GM23338 (cell line): ENCODE results near the gene TAF12.
"Not testable (repeated sequence)": the region's sequence is repeated elsewhere in the genome, so short reads cannot be mapped to it uniquely, and the experiment has no call there.

Source experiments
- EZH2 ChIP-seq: fragments of 200-600 bp; sonication (generic); IDR thresholded peaks from one replicate; pipeline ENCODE4 v1.8.0; 2017; ENCODE audit warnings: antibody characterized with exemption, mild to moderate bottlenecking, low read depth; ENCODE audit not compliant: unreplicated experiment
- JUNB ChIP-seq: IDR thresholded peaks from one replicate; pipeline ENCODE4 v1.6.1; 2016; ENCODE audit warnings: antibody characterized with exemption; ENCODE audit not compliant: unreplicated experiment
- POLR2AphosphoS5 ChIP-seq: IDR thresholded peaks from 2 replicates; pipeline ENCODE4 v1.6.1; 2016; ENCODE audit warnings: antibody characterized with exemption, low read depth
- TF ChIP-seq, protein P1 (sequence below): IDR thresholded peaks from one replicate; pipeline ENCODE4 v1.6.1; 2018; ENCODE audit warnings: antibody characterized with exemption; ENCODE audit not compliant: unreplicated experiment
- TF ChIP-seq, protein P2 (sequence below), 2 experiments: fragments of 200-600 bp in 1 of 2; sonication (generic) in 1 of 2; conservative IDR thresholded peaks; 2 replicates each; pipeline versions ENCODE4 v1.5.1 to v1.6.1; 2016 to 2017; ENCODE audit warnings: antibody characterized with exemption in 2 of 2, low read depth in 2 of 2, mild to moderate bottlenecking in 2 of 2, moderate library complexity in 1 of 2

DNA sequence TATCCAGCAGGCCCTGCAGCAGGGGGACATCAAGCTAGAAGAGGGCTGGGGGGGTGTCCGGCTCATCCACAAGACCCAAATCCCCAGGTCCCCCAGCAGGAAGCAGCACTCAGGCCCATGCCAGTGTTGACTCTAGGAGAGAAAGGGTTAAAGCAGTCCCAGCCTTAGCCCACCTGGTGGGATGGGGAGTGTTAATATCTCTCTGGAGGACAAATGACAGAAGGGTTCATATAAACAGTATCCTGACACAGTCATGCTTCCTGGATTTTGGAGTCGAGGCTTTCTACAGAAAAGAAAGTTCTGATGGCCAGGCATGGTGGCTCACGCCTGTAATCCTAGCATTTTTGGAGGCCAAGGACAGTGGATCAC lies 48.9 kb downstream of the TAF12 start:
- not testable (repeated sequence) for TF ChIP-seq EZH2, POLR2AphosphoS5, JUNB
- TF ChIP-seq, protein P1, sequence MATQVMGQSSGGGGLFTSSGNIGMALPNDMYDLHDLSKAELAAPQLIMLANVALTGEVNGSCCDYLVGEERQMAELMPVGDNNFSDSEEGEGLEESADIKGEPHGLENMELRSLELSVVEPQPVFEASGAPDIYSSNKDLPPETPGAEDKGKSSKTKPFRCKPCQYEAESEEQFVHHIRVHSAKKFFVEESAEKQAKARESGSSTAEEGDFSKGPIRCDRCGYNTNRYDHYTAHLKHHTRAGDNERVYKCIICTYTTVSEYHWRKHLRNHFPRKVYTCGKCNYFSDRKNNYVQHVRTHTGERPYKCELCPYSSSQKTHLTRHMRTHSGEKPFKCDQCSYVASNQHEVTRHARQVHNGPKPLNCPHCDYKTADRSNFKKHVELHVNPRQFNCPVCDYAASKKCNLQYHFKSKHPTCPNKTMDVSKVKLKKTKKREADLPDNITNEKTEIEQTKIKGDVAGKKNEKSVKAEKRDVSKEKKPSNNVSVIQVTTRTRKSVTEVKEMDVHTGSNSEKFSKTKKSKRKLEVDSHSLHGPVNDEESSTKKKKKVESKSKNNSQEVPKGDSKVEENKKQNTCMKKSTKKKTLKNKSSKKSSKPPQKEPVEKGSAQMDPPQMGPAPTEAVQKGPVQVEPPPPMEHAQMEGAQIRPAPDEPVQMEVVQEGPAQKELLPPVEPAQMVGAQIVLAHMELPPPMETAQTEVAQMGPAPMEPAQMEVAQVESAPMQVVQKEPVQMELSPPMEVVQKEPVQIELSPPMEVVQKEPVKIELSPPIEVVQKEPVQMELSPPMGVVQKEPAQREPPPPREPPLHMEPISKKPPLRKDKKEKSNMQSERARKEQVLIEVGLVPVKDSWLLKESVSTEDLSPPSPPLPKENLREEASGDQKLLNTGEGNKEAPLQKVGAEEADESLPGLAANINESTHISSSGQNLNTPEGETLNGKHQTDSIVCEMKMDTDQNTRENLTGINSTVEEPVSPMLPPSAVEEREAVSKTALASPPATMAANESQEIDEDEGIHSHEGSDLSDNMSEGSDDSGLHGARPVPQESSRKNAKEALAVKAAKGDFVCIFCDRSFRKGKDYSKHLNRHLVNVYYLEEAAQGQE = not testable (repeated sequence)
- TF ChIP-seq, protein P2, sequence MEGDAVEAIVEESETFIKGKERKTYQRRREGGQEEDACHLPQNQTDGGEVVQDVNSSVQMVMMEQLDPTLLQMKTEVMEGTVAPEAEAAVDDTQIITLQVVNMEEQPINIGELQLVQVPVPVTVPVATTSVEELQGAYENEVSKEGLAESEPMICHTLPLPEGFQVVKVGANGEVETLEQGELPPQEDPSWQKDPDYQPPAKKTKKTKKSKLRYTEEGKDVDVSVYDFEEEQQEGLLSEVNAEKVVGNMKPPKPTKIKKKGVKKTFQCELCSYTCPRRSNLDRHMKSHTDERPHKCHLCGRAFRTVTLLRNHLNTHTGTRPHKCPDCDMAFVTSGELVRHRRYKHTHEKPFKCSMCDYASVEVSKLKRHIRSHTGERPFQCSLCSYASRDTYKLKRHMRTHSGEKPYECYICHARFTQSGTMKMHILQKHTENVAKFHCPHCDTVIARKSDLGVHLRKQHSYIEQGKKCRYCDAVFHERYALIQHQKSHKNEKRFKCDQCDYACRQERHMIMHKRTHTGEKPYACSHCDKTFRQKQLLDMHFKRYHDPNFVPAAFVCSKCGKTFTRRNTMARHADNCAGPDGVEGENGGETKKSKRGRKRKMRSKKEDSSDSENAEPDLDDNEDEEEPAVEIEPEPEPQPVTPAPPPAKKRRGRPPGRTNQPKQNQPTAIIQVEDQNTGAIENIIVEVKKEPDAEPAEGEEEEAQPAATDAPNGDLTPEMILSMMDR (conservative IDR thresholded peaks at IDR 0.05; ENCODE audit: low read depth in 2 of 2) = not testable (repeated sequence)
